Common myeloid progenitor, CD34-positive (primary cell): ENCODE measurements around the gene BLZF1. TPM values are rescaled to one million over a fixed set of nuclear protein-coding genes. Genes with fewer than 3 reads are reported as not detected.

Experiments
- CTCF ChIA-PET: fragments of 350-600 bp; sonication (Branson Sonifier 250); formaldehyde crosslinking; loops from one replicate; lab custom pipeline; 2021; ENCODE audit warnings: antibody characterized with exemption; lab: Charles Lee
- POLR2A ChIA-PET: fragments of 350-600 bp; sonication (Branson Sonifier 250); formaldehyde crosslinking; loops from one replicate; lab custom pipeline; 2021; ENCODE audit warnings: antibody characterized with exemption; lab: Charles Lee
- DNase-seq, 3 donors: peaks; one replicate each; pipeline versions ENCODE4 v3.0.0 to v3.0.0-alpha.2; 2013
- H3K27ac ChIP-seq, 2 experiments: 1 replicate in 1 of 2; 2 replicates in 1 of 2; pipeline ENCODE4 v1.7.0; 2013; ENCODE audit warnings: inconsistent platforms in 2 of 2, low read length in 2 of 2, mild to moderate bottlenecking in 2 of 2, low read depth in 1 of 2, moderate library complexity in 1 of 2; ENCODE audit not compliant: severe bottlenecking in 2 of 2, insufficient read depth in 1 of 2, poor library complexity in 1 of 2
- H3K27me3 ChIP-seq, 5 experiments: replicated peaks in 2 of 5; 1 replicate in 3 of 5; 2 replicates in 2 of 5; pipeline versions ENCODE4 v1.6.1 to v1.7.0; 2013; ENCODE audit warnings: low read length in 4 of 5, mild to moderate bottlenecking in 2 of 5, moderate library complexity in 2 of 5, inconsistent platforms in 1 of 5; ENCODE audit not compliant: insufficient read depth in 5 of 5, control insufficient read depth in 4 of 5
- H3K36me3 ChIP-seq, 4 experiments: 1 replicate in 2 of 4; 2 replicates in 2 of 4; pipeline versions ENCODE4 v1.6.1 to v1.7.0; 2013; ENCODE audit warnings: low read length in 3 of 4, control low read depth in 1 of 4, mild to moderate bottlenecking in 1 of 4; ENCODE audit not compliant: control insufficient read depth in 4 of 4, insufficient read depth in 4 of 4
- H3K4me1 ChIP-seq, 4 experiments: 1 replicate in 3 of 4; 2 replicates in 1 of 4; pipeline versions ENCODE4 v1.6.1 to v1.7.1; 2013; ENCODE audit warnings: low read length in 3 of 4, mild to moderate bottlenecking in 3 of 4, control low read depth in 1 of 4, inconsistent platforms in 1 of 4, moderate library complexity in 1 of 4; ENCODE audit not compliant: control insufficient read depth in 4 of 4, insufficient read depth in 4 of 4; ENCODE audit errors: control extremely low read depth in 1 of 4
- H3K4me3 ChIP-seq, 7 experiments: 1 replicate in 4 of 7; 2 replicates in 3 of 7; pipeline versions ENCODE4 v1.5.1 to v1.7.0; 2013; ENCODE audit warnings: mild to moderate bottlenecking in 7 of 7, low read length in 6 of 7, moderate library complexity in 6 of 7, inconsistent platforms in 2 of 7, low read depth in 2 of 7, control low read depth in 1 of 7; ENCODE audit not compliant: insufficient read depth in 4 of 7, control insufficient read depth in 1 of 7; ENCODE audit errors: extremely low read depth in 1 of 7
- H3K9me3 ChIP-seq, 5 experiments: 1 replicate in 4 of 5; 2 replicates in 1 of 5; pipeline versions ENCODE4 v1.6.1 to v1.7.1; 2013; ENCODE audit warnings: low read length in 4 of 5, mild to moderate bottlenecking in 2 of 5, inconsistent platforms in 1 of 5, low read depth in 1 of 5, moderate library complexity in 1 of 5; ENCODE audit not compliant: control insufficient read depth in 4 of 5, insufficient read depth in 2 of 5; ENCODE audit errors: control extremely low read depth in 1 of 5
- WGBS: methylation state at CpG from one replicate; pipeline ENCODE4 v1.1.5; 2013; ENCODE audit not compliant: insufficient coverage; 5-methylcytosine and 5-hydroxymethylcytosine counted together
- polyA plus RNA-seq: library from polyadenylated mRNA; unstranded; fragments of 120-200 nt; gene quantifications from one replicate; pipeline ENCODE4 v1.2.1, GENCODE V29; 2013

The BLZF1 gene
- 35.1 TPM for polyA plus RNA-seq

GRCh38 chr1:169367686-169368405, at the start of gene BLZF1, which contains the start of gene NME7:
Gene BLZF1 (plus strand): TSS chr1:169368195. CDS start chr1:169369523, 1,328 bp downstream.
Gene NME7 (minus strand): TSS chr1:169367797. CDS start chr1:169367710, 87 bp downstream.
- CTCF ChIA-PET: interaction anchor here (1.9 to 2.3 kb wide), 2 partner anchors 19 to 764 kb away, joined by 6 to 7 read pairs; no protein-coding TSS in a partner anchor
- peaks cover 0 to 10% (median 0%) of the 10 kb centered on the region in 5 experiments for H3K9me3 ChIP-seq
- H3K27me3 ChIP-seq: no peaks in the 10 kb centered on the region
- POLR2A ChIA-PET: interaction anchor here (0.9 kb wide), 1 partner anchor 17 kb away, joined by 3 read pairs; no protein-coding TSS in a partner anchor
- peak within 1 kb of the TSS; percentile 77 to 100 (median 98) for H3K4me3 ChIP-seq
- H3K27ac ChIP-seq: peak within 1 kb of the TSS; percentile 91 to 93
- DNase-seq: peak; percentile 98 to 99 (median 99)
- peaks cover 4 to 19% (median 12%) of the 10 kb centered on the region in 4 experiments for H3K36me3 ChIP-seq
- WGBS: 0% methylated on average over 36 of the region's 37 CpGs
- H3K4me1 ChIP-seq: peaks cover 10 to 36% (median 25%) of the 10 kb centered on the region in 4 experiments

- 100% methylated on average over 1 of the region's 3 CpGs for WGBS
- Histone ChIP-seq H3K27me3 (no peaks in the 10 kb centered on the region), H3K4me3 (no peak overlapping the region), H3K9me3 (no peaks in the 10 kb centered on the region), H3K27ac (no peak overlapping the region), H3K4me1 (no peaks in the 10 kb centered on the region), H3K36me3 (peaks cover 0 to 7% (median 0%) of the 10 kb centered on the region in 4 experiments)
- ChIA-PET POLR2A (no interaction called here), CTCF (no interaction called here)
- no peak for DNase-seq
Measured at GRCh38 chr1:169318536-169319244, 49.3 kb upstream of the BLZF1 start.

- ChIA-PET POLR2A (no interaction called here), CTCF (no interaction called here)
- WGBS: no CpG with 5 or more reads among the region's 1 CpG
- DNase-seq: no peak
- Histone ChIP-seq H3K27me3 (no peaks in the 10 kb centered on the region), H3K4me1 (peaks cover 4 to 20% (median 11%) of the 10 kb centered on the region in 4 experiments), H3K4me3 (no peak overlapping the region), H3K27ac (no peak overlapping the region), H3K36me3 (peaks cover 0 to 5% (median 0%) of the 10 kb centered on the region in 4 experiments), H3K9me3 (no peaks in the 10 kb centered on the region)
Measured at GRCh38 chr1:169321539-169321938, 46.5 kb upstream of the BLZF1 start.

DNA sequence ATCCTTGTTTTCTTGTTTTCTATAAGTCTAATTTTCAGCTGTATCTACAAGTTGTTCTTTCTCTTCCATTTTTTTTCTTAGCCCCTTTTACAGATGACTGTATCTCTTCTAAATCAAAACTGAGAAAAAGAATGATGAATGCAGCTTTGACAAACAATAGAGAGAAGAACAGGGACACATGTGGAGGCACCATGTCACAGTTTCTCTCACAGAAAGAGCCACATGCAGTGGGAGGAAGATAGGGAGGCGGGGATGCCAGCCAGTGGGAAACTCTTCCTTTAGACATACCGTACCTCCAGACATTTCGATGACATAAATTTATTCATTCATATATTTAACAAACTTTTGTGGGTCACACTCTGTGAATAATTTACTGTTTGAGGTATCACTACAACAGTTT, 45.9 kb upstream of the BLZF1 start:
- peaks cover 0 to 4% (median 0%) of the 10 kb centered on the region in 4 experiments for H3K36me3 ChIP-seq
- no peaks in the 10 kb centered on the region for H3K9me3 ChIP-seq
- CTCF ChIA-PET: no interaction called here
- no peak overlapping the region for H3K27ac ChIP-seq
- peaks cover 10 to 25% (median 16%) of the 10 kb centered on the region in 4 experiments for H3K4me1 ChIP-seq
- no peaks in the 10 kb centered on the region for H3K27me3 ChIP-seq
- H3K4me3 ChIP-seq: no peak overlapping the region
- POLR2A ChIA-PET: no interaction called here
- 100% methylated on average over 1 of the region's 3 CpGs for WGBS
- no peak for DNase-seq

- H3K9me3 ChIP-seq: peaks cover 0 to 4% (median 2%) of the 10 kb centered on the region in 5 experiments
- H3K4me1 ChIP-seq: peaks cover 10 to 36% (median 23%) of the 10 kb centered on the region in 4 experiments
- peaks cover 0 to 4% (median 0%) of the 10 kb centered on the region in 4 experiments for H3K36me3 ChIP-seq
- H3K27ac ChIP-seq: no peak overlapping the region
- 100% methylated on average over 1 of the region's 1 CpG for WGBS
- no peak for DNase-seq
- CTCF ChIA-PET: interaction anchor here (1.0 kb wide), 1 partner anchor 11 kb away, joined by 3 read pairs; no protein-coding TSS in a partner anchor
- H3K4me3 ChIP-seq: no peak overlapping the region
- H3K27me3 ChIP-seq: no peaks in the 10 kb centered on the region
- POLR2A ChIA-PET: no interaction called here
Measured at GRCh38 chr1:169325117-169325516, 42.9 kb upstream of the BLZF1 start.

DNA sequence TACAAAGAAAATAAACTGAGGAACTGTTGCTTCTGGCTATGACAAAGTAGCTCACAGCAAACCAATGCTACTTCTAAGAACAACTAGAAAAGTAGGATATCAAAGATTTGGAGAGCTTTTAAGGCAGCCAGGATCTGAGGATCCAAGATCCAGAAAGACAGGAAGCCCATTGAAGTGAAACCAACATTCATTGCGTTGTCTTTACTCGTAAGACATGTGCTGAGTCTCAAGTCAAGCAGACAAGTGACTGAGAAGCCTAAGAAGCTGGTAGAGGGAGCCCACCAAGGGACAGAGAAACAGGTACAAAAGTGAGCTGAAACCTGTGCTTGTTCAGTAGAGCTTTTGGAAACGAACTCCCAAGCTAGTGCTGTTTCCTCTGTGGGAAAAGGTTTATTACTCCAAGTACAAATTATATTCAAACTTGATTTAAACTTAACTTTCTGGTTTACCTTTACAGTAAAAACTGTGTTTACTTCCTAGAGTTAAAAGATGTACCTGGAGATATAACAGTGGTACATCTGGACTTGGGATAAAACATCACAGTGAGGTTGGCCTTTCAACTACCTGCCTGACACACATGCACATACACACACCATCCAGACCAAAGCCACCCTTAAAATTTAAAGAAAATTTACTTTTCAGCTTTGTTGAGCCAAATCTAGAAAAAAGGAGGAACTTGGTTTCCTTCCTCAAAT, 41.6 kb upstream of the BLZF1 start:
- Histone ChIP-seq H3K9me3 (peaks cover 0 to 11% (median 3%) of the 10 kb centered on the region in 5 experiments), H3K4me1 (peaks cover 10 to 36% (median 23%) of the 10 kb centered on the region in 4 experiments), H3K36me3 (peaks cover 0 to 2% (median 0%) of the 10 kb centered on the region in 4 experiments), H3K4me3 (peak overlapping the region in 4 of 7 experiments; percentile 13 to 69 (median 44)), H3K27me3 (no peaks in the 10 kb centered on the region), H3K27ac (peak overlapping the region; percentile 52 to 73)
- WGBS: 0% methylated on average over 2 of the region's 3 CpGs
- ChIA-PET POLR2A (interaction anchor here (0.9 kb wide), 1 partner anchor 32 kb away, joined by 3 read pairs; no protein-coding TSS in a partner anchor), CTCF (interaction anchor here (0.7 to 1.3 kb wide), 4 partner anchors 11 to 1097 kb away, joined by 3 to 4 read pairs (median 3); no protein-coding TSS in a partner anchor)
- peak; percentile 28 to 72 (median 51) for DNase-seq
